ENCODE measurements around the gene ADGRA1.

Gene ADGRA1

DNA sequence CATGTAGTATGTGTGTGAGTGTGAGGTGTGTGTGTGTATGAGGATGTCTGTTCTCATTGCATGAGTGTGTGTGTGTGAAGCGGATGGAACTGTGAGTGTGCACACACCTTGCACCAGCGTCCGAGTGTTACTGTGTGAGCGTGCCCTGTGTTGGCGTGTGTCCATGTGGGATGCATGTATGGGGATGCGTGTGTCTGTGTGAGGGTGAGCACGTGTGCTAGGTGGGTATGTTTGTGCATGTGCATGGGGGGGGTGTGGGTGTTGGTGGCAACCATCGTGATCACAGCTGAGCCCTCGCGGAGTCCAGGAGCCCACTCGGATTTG lies 78.7 kb downstream of the ADGRA1 start:
- no peak overlapping the region for H3K4me3 ChIP-seq (ENCODE audit: control insufficient read depth, low read depth, low read length)
- TF ChIP-seq, protein P1, sequence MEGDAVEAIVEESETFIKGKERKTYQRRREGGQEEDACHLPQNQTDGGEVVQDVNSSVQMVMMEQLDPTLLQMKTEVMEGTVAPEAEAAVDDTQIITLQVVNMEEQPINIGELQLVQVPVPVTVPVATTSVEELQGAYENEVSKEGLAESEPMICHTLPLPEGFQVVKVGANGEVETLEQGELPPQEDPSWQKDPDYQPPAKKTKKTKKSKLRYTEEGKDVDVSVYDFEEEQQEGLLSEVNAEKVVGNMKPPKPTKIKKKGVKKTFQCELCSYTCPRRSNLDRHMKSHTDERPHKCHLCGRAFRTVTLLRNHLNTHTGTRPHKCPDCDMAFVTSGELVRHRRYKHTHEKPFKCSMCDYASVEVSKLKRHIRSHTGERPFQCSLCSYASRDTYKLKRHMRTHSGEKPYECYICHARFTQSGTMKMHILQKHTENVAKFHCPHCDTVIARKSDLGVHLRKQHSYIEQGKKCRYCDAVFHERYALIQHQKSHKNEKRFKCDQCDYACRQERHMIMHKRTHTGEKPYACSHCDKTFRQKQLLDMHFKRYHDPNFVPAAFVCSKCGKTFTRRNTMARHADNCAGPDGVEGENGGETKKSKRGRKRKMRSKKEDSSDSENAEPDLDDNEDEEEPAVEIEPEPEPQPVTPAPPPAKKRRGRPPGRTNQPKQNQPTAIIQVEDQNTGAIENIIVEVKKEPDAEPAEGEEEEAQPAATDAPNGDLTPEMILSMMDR (IDR thresholded peaks at IDR 0.05; ENCODE audit: control insufficient read depth, insufficient read depth, low read depth, low read length, missing control alignments), result no peak
- no peak for DNase-seq (ENCODE audit: low read depth)

DNA sequence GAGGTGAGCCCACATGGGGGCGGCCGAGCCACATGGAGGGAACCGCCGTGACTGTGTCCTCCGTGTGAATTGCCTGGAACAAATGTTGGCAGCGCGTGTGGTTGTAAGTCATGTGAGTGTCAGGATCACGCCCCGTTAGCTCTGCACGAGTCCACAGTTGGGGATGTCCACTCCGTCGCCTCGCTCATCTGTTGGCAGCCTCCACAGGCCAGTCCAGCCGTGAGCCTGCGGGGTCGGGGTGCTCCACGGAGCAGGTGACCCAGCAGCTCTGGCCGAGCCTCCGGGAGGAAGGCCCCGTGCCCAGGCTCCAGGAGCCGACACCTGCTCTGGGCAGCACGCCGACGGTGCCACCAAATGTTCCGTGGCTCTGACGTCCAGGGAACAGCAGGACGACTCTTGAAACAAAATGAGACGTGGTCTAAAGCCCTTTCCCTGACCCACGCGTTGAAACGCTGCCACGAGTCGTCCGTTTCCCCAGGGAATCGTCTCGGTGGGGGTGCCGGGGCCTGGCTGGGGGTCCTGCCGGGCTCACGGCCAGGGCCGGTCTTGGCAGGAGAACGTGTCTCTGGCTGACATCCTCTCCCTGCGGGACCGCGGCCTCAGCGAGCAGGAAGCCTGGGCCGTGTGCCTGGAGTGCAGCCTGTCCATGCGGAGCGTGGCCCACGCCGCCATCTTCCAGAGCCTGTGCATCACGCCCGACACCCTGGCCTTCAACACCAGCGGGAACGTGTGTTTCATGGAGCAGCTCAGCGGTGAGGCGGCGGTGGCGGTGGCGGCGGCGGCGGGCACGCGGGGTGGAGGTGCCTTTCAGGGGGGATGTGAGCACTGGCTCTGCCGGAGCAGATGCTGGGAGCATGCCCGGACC lies 79.3 kb downstream of the ADGRA1 start:
- DNase-seq (ENCODE audit: low read depth), result no peak
- H3K4me3 ChIP-seq (ENCODE audit: control insufficient read depth, low read depth, low read length), result no peak overlapping the region
- TF ChIP-seq, protein P1 (IDR thresholded peaks at IDR 0.05; ENCODE audit: control insufficient read depth, insufficient read depth, low read depth, low read length, missing control alignments), result no peak

DNA sequence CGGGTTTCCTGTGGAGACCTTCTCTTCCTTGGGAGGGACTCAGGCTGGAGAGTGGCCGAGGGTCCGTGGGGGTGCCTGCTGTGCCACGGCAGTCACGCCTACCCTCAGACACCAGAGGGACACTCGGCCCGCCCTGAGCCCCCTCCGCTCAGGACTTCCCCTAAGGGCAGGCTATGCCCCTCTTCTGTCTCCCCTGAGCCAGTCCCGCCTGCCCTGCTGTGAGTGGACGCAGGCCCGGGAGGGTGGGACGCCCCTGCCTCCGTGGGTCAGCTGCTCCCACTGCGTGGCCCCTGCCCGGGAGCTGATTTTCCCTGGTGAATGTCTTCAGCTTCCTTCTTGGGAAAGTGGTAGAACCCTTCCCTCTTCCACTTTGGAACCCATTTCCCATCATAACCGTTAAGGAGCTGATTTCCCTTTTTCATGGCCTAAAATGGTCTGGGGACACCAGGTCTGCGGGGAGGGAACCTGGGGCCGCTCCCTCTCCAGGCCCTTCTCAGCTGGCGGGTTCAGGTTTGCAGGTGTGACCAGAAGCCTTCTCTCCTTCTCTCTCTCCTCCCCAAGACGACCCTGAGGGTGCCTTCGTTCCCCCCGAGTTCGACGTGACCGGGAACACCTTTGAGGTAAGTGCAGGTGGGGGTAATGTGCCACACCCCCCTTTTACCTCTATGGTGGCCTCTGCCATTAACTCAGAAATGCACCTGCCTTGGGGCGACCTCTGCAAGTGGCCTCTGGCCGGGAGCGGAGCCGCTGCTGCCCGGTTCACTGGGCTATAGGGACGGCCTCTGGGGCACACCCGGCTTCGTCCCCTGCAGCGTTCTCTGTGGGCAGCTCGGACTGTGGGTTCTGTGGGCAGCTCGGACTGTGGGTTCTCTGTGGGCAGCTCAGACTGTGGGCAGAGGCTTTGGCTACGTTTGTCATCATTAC lies 80.2 kb downstream of the ADGRA1 start:
- TF ChIP-seq, protein P1 (IDR thresholded peaks at IDR 0.05; ENCODE audit: control insufficient read depth, insufficient read depth, low read depth, low read length, missing control alignments), result no peak
- no peak overlapping the region for H3K4me3 ChIP-seq (ENCODE audit: control insufficient read depth, low read depth, low read length)
- no peak for DNase-seq (ENCODE audit: low read depth)

- DNase-seq (ENCODE audit: low read depth), result no peak
- TF ChIP-seq, protein P1 (IDR thresholded peaks at IDR 0.05; ENCODE audit: control insufficient read depth, insufficient read depth, low read depth, low read length, missing control alignments), result no peak
- H3K4me3 ChIP-seq (ENCODE audit: control insufficient read depth, low read depth, low read length), result no peak overlapping the region
Measured at GRCh38 chr10:133168617-133169031, 80.9 kb downstream of the ADGRA1 start.

DNA sequence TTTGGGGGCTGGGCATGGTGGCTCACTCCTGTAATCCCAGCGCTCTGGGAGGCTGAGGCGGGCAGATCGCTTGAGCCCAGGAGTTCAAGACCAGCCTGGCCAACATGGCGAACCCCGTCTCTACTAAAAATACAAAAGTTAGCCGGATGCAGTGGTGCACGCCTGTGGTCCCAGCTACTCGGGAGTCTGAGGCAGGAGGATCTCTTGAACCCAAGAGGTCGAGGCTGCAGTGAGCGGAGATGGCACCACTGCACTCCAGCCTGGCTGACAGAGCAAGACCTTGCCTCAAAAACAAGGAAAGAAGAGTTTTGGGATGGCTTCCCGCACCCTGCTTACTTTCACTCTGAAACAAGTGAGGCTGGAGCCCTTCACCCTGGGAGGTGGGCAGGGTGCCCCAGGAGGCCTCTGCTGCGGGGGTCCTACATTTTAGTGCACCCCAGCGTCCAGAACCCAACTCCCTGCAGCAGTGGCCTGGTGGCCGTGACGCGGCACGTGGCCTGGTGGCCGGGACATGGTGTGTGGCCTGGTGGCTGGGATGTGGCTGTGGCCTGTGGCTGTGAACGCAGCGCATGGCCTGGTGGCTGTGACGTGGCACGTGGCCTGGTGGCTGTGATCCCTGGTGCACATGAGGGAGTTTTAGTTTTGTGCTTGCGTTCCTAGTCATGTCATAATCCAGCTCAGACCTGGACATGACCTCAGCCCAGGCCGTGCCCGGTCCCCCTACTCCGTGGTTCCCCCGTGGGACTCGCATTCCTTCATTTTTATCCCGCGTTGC lies 81.6 kb downstream of the ADGRA1 start:
- DNase-seq (ENCODE audit: low read depth), result no peak
- no peak overlapping the region for H3K4me3 ChIP-seq (ENCODE audit: control insufficient read depth, low read depth, low read length)
- TF ChIP-seq, protein P1 (IDR thresholded peaks at IDR 0.05; ENCODE audit: control insufficient read depth, insufficient read depth, low read depth, low read length, missing control alignments), result no peak

GRCh38 chr10:133170092-133170491 lies 82.4 kb downstream of the ADGRA1 start:
- DNase-seq (ENCODE audit: low read depth), result no peak
- no peak overlapping the region for H3K4me3 ChIP-seq (ENCODE audit: control insufficient read depth, low read depth, low read length)
- TF ChIP-seq, protein P1 (IDR thresholded peaks at IDR 0.05; ENCODE audit: control insufficient read depth, insufficient read depth, low read depth, low read length, missing control alignments), result no peak
